ENCODE measurements around the gene ROR1.
"Not testable (repeated sequence)": the region's sequence is repeated elsewhere in the genome, so short reads cannot be mapped to it uniquely, and the experiment has no call there.

ROR1 gene

GRCh38 chr1:63775418-63776127 lies 1.8 kb downstream of the ROR1 start:
- DNase-seq = no peak
- TF ChIP-seq POLR2A (IDR thresholded peaks at IDR 0.05; ENCODE audit: low read length) = no peak
- no peak for TF ChIP-seq GATA1 (IDR thresholded peaks at IDR 0.05; ENCODE audit: low read depth, low read length)

- no peak for DNase-seq
- TF ChIP-seq POLR2A (IDR thresholded peaks at IDR 0.05; ENCODE audit: low read length) (no peak), GATA1 (IDR thresholded peaks at IDR 0.05; ENCODE audit: low read depth, low read length) (no peak)
Observed at GRCh38 chr1:63777286-63777685, 3.5 kb downstream of the ROR1 start.

- TF ChIP-seq GATA1 (IDR thresholded peaks at IDR 0.05; ENCODE audit: low read depth, low read length) (no peak), POLR2A (IDR thresholded peaks at IDR 0.05; ENCODE audit: low read length) (no peak)
- DNase-seq = no peak
Observed at GRCh38 chr1:63777965-63778880, 4.4 kb downstream of the ROR1 start.

- TF ChIP-seq POLR2A (IDR thresholded peaks at IDR 0.05; ENCODE audit: low read length) (no peak), GATA1 (IDR thresholded peaks at IDR 0.05; ENCODE audit: low read depth, low read length) (no peak)
- no peak for DNase-seq
Observed at GRCh38 chr1:63779338-63780211, 5.8 kb downstream of the ROR1 start.

- TF ChIP-seq GATA1 (IDR thresholded peaks at IDR 0.05; ENCODE audit: low read depth, low read length) (no peak), POLR2A (IDR thresholded peaks at IDR 0.05; ENCODE audit: low read length) (no peak)
- no peak for DNase-seq
Observed at GRCh38 chr1:63780565-63780964, 6.7 kb downstream of the ROR1 start.

- TF ChIP-seq POLR2A (IDR thresholded peaks at IDR 0.05; ENCODE audit: low read length) = no peak
- DNase-seq = no peak
Observed at GRCh38 chr1:63782982-63783381, 9.2 kb downstream of the ROR1 start.

- TF ChIP-seq GATA1 (IDR thresholded peaks at IDR 0.05; ENCODE audit: low read depth, low read length) (no peak), POLR2A (IDR thresholded peaks at IDR 0.05; ENCODE audit: low read length) (no peak)
- no peak for DNase-seq
Observed at GRCh38 chr1:63784083-63784482, 10.3 kb downstream of the ROR1 start.

- TF ChIP-seq POLR2A (IDR thresholded peaks at IDR 0.05; ENCODE audit: low read length) (no peak), GATA1 (IDR thresholded peaks at IDR 0.05; ENCODE audit: low read depth, low read length) (no peak)
- no peak for DNase-seq
Observed at GRCh38 chr1:63784489-63785390, 10.9 kb downstream of the ROR1 start.

GRCh38 chr1:63787270-63787669 lies 13.5 kb downstream of the ROR1 start:
- not testable (repeated sequence) for DNase-seq

- no peak for DNase-seq
- TF ChIP-seq POLR2A (IDR thresholded peaks at IDR 0.05; ENCODE audit: low read length) (no peak), GATA1 (IDR thresholded peaks at IDR 0.05; ENCODE audit: low read depth, low read length) (no peak)
Observed at GRCh38 chr1:63787875-63788274, 14.1 kb downstream of the ROR1 start.

GRCh38 chr1:63789856-63790605 lies 16.2 kb downstream of the ROR1 start:
- no peak for TF ChIP-seq POLR2A (IDR thresholded peaks at IDR 0.05; ENCODE audit: low read length)
- no peak for TF ChIP-seq GATA1 (IDR thresholded peaks at IDR 0.05; ENCODE audit: low read depth, low read length)
- no peak for DNase-seq

GRCh38 chr1:63790989-63791388 lies 17.2 kb downstream of the ROR1 start:
- TF ChIP-seq POLR2A (IDR thresholded peaks at IDR 0.05; ENCODE audit: low read length) (no peak), GATA1 (IDR thresholded peaks at IDR 0.05; ENCODE audit: low read depth, low read length) (no peak)
- no peak for DNase-seq
